Esophagus muscularis mucosa (tissue), 4 donors: Measurements from ENCODE around the gene BID. TPM values are rescaled to one million over a fixed set of nuclear protein-coding genes. Genes with fewer than 3 reads are reported as not detected.

Experiments
- DNase-seq: peaks from one replicate; pipeline ENCODE4 v3.0.0-alpha.2; 2017; ENCODE audit errors: extremely low spot score
- H3K27ac ChIP-seq, 4 donors: fragments of 200-600 bp; sonication (generic); replicated peaks in 1 of 4; 1 replicate in 3 of 4; 2 replicates in 1 of 4; pipeline ENCODE4 v1.5.1; 2016 to 2019; ENCODE audit warnings: mild to moderate bottlenecking in 1 of 4
- H3K27me3 ChIP-seq, 4 donors: fragments of 200-600 bp; sonication (generic); one replicate each; pipeline versions ENCODE4 v1.5.1 to v1.6.0; 2016 to 2019
- H3K36me3 ChIP-seq, 4 donors: fragments of 200-600 bp; sonication (generic); one replicate each; pipeline ENCODE4 v1.5.1; 2016 to 2019
- H3K4me1 ChIP-seq, 4 donors: fragments of 200-600 bp; sonication (generic); one replicate each; pipeline ENCODE4 v1.5.1; 2016 to 2019
- H3K4me3 ChIP-seq, 4 donors: fragments of 200-600 bp; sonication (generic); 1 replicate in 2 of 4; 2 replicates in 2 of 4; pipeline ENCODE4 v1.5.1; 2016 to 2019; ENCODE audit warnings: mild to moderate bottlenecking in 4 of 4, moderate library complexity in 1 of 4
- H3K9me3 ChIP-seq, 4 donors: fragments of 200-600 bp; sonication (generic); 1 replicate in 3 of 4; 2 replicates in 1 of 4; pipeline ENCODE4 v1.5.1; 2016 to 2019
- CTCF ChIP-seq, 3 experiments: fragments of 200-600 bp in 2 of 3; fragments of 450-650 bp in 1 of 3; sonication (generic) in 2 of 3; IDR thresholded peaks; one replicate each; pipeline ENCODE4 v1.5.1; 2017 to 2019; ENCODE audit warnings: antibody characterized with exemption in 3 of 3, mild to moderate bottlenecking in 2 of 3, moderate library complexity in 1 of 3
- EP300 ChIP-seq: sonication (generic); formaldehyde crosslinking; IDR thresholded peaks from one replicate; pipeline ENCODE4 v1.6.1; 2017; ENCODE audit warnings: antibody characterized with exemption
- POLR2A ChIP-seq: fragments of 450-650 bp; IDR thresholded peaks from one replicate; pipeline ENCODE4 v1.6.1; 2017; ENCODE audit warnings: antibody characterized with exemption, moderate library complexity, mild to moderate bottlenecking, low read depth
- POLR2AphosphoS5 ChIP-seq, 2 donors: sonication (generic); formaldehyde crosslinking; IDR thresholded peaks; one replicate each; pipeline ENCODE4 v1.6.1; 2017; ENCODE audit warnings: antibody characterized with exemption in 2 of 2
- WGBS: methylation state at CpG from one replicate; pipeline ENCODE4 v1.1.5; 2018; 5-methylcytosine and 5-hydroxymethylcytosine counted together
- intact Hi-C: fragments of 100-400 bp; cut with DNase I; formaldehyde crosslinking; loops from one replicate; pipeline ENCODE4 v1.15.1; 2023
- total RNA-seq, 4 donors: library from RNA; depleted of rRNA; stranded (reverse); fragments of >200 nt; gene quantifications; one replicate each; pipeline versions ENCODE4 v1.1.0 to v1.2.1, GENCODE V29; 2016

The BID gene
- total RNA-seq, 4 donors from 2014 or later: 12.9 to 48.3 (median 26.3) TPM

GRCh38 chr22:17777717-17778044, 3.4 kb upstream of the BID start:
- Histone ChIP-seq H3K4me1 (peaks cover 18 to 42% (median 34%) of the 10 kb centered on the region in 4 donors), H3K27me3 (peaks cover 0 to 29% (median 0%) of the 10 kb centered on the region in 4 donors), H3K9me3 (no peaks in the 10 kb centered on the region), H3K27ac (peak overlapping the region in 2 of 4 donors; percentile 57 to 63), H3K4me3 (peak overlapping the region; percentile 23 to 47 (median 35)), H3K36me3 (no peaks in the 10 kb centered on the region)
- TF ChIP-seq CTCF (IDR thresholded peaks at IDR 0.05) (no peak), POLR2AphosphoS5 (IDR thresholded peaks at IDR 0.05) (no peak), EP300 (no peak), POLR2A (no peak)
- intact Hi-C loops: no loop called here
- DNase-seq: no peak
- 60% methylated on average over 6 of the region's 6 CpGs for WGBS

GRCh38 chr22:17777005-17777716, 2.9 kb upstream of the BID start:
- intact Hi-C loops: no loop called here
- Histone ChIP-seq H3K27ac (peak overlapping the region in 3 of 4 donors; percentile 3 to 63 (median 57)), H3K36me3 (no peaks in the 10 kb centered on the region), H3K4me1 (peaks cover 18 to 42% (median 38%) of the 10 kb centered on the region in 4 donors), H3K4me3 (peak overlapping the region; percentile 23 to 47 (median 35)), H3K27me3 (peaks cover 0 to 29% (median 0%) of the 10 kb centered on the region in 4 donors), H3K9me3 (no peaks in the 10 kb centered on the region)
- no peak for DNase-seq
- 56% methylated on average over 27 of the region's 27 CpGs for WGBS
- TF ChIP-seq EP300 (no peak), POLR2A (no peak), CTCF (IDR thresholded peaks at IDR 0.05) (no peak)

GRCh38 chr22:17775781-17776465, 1.7 kb upstream of the BID start:
- Histone ChIP-seq H3K27me3 (peaks cover 0 to 19% (median 0%) of the 10 kb centered on the region in 4 donors), H3K36me3 (no peaks in the 10 kb centered on the region), H3K4me1 (peaks cover 12 to 33% (median 30%) of the 10 kb centered on the region in 4 donors), H3K27ac (no peak overlapping the region), H3K9me3 (no peaks in the 10 kb centered on the region), H3K4me3 (no peak overlapping the region)
- DNase-seq: no peak
- 92% methylated on average over 9 of the region's 10 CpGs for WGBS
- intact Hi-C loops: no loop called here
- no peak for TF ChIP-seq CTCF (IDR thresholded peaks at IDR 0.05)
- no peak for TF ChIP-seq POLR2A
- no peak for TF ChIP-seq EP300
- TF ChIP-seq POLR2AphosphoS5 (IDR thresholded peaks at IDR 0.05): no peak

GRCh38 chr22:17774926-17775685, 837 bp upstream of the BID start:
- peak overlapping the region; percentile 82 to 91 (median 87) for H3K4me3 ChIP-seq
- TF ChIP-seq POLR2A: no peak
- H3K9me3 ChIP-seq: no peaks in the 10 kb centered on the region
- 79% methylated on average over 25 of the region's 27 CpGs for WGBS
- peaks cover 0 to 11% (median 0%) of the 10 kb centered on the region in 4 donors for H3K27me3 ChIP-seq
- no peak for DNase-seq
- H3K4me1 ChIP-seq: peaks cover 10 to 32% (median 28%) of the 10 kb centered on the region in 4 donors
- H3K27ac ChIP-seq: no peak overlapping the region
- intact Hi-C loops: no loop called here
- no peaks in the 10 kb centered on the region for H3K36me3 ChIP-seq

- no peak for DNase-seq
- peak overlapping the region; percentile 43 to 70 (median 62) for H3K27ac ChIP-seq
- no peak for TF ChIP-seq CTCF (IDR thresholded peaks at IDR 0.05)
- TF ChIP-seq POLR2A: no peak
- TF ChIP-seq EP300: no peak
- TF ChIP-seq POLR2AphosphoS5 (IDR thresholded peaks at IDR 0.05): no peak
- H3K9me3 ChIP-seq: no peaks in the 10 kb centered on the region
- H3K4me3 ChIP-seq: peak overlapping the region; percentile 82 to 91 (median 87)
- peaks cover 0 to 4% (median 0%) of the 10 kb centered on the region in 4 donors for H3K27me3 ChIP-seq
- no peaks in the 10 kb centered on the region for H3K36me3 ChIP-seq
- intact Hi-C loops: no loop called here
- H3K4me1 ChIP-seq: peaks cover 10 to 32% (median 28%) of the 10 kb centered on the region in 4 donors
- no CpG with 5 or more reads among the region's 47 CpGs for WGBS
Observed at GRCh38 chr22:17773606-17774205, 563 bp downstream of the BID start.
